HG03280 (cell line): ENCODE results near the gene SNPH.

ENCODE experiments used
- ATAC-seq: cut with Tn5 transposase; IDR thresholded peaks from one replicate; pipeline ENCODE4 v1.9.1; 2021; ENCODE audit warnings: mild to moderate bottlenecking, moderate library complexity; ENCODE audit not compliant: unreplicated experiment

The SNPH gene

GRCh38 chr20:1286267-1287024 lies 20.4 kb downstream of the SNPH start:
- ATAC-seq, result no peak

GRCh38 chr20:1287306-1287705 lies 21.2 kb downstream of the SNPH start:
- ATAC-seq, result no peak

DNA sequence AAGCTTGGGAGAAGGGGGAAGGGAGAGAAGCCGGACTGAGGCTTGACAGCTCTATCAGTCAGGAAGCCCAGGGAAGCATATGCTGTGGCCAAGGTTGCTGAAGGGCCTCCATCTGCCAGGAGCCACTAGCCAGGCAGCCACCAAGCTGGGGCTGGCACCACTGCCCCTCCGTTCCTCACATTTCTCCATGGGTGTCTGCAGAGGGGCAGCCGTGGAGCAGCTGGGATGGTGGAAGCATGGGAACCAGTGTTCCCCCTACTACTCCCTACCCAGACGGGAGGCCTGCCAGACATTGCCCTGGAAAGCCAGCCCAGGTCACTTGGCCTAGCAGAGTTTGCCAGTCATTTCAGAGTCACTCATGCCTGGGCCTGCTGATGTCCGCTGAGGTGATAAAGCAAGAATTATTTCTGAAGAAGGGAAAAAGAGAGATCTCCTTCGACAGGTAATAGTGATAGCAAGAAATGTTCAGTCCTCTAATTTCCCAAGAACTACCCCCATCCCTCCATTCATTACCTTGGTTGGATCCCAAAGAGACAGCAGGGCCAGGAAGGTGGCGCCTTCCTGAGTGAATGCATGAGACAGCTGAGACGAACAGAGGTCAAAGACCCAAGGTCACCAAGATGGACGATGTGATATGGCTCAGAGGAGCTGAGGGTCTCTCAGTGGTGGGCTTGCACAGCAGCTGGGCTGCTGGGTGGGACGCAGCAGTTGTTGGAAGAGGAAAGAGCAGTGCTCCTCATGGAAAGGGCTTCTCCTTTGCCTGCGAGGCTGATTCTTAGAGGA lies 21.9 kb downstream of the SNPH start:
- no peak for ATAC-seq

- ATAC-seq, result no peak
Observed at GRCh38 chr20:1291191-1291741, 25.2 kb downstream of the SNPH start.

DNA sequence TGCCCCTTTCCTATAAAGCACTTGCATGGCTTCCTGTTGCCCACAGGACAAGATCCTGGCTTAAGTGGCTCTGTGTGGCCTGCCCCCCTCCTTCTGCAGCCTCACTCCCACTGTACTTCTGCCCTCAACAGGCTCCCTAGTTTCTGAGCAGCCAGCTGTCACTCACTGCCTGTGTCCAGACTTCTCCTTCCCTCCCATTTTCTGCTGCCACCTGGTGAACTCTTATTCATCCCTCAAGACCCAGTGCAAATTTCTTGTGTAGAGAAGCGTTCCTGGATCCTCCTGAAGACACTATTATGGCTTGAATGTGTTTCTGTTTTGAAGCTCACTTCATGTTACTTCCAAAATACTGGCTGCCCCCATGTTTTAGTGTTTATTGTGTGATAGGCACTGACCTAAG lies 26.5 kb downstream of the SNPH start:
- ATAC-seq, result no peak

GRCh38 chr20:1293641-1294379 lies 27.7 kb downstream of the SNPH start:
- no peak for ATAC-seq

DNA sequence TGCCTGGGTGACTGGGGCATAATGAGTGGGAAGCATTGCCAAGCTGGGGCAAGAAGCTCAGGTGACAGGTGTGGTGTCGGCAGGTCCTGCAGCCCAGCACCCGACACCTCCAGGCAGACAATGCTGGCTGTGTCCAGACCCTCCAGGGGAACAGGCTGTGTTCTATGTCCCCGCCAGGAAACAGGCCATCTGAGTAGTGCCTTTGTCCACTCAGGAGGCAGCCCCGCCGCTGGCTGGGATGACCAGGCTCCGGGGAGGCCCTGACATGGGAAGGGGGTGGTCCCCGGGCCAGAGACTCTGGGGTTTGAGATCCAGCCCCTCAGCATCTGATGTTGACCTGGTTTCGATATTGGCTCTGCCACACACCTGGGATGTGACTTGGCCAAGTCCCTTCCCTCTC lies 28.4 kb downstream of the SNPH start:
- no peak for ATAC-seq

DNA sequence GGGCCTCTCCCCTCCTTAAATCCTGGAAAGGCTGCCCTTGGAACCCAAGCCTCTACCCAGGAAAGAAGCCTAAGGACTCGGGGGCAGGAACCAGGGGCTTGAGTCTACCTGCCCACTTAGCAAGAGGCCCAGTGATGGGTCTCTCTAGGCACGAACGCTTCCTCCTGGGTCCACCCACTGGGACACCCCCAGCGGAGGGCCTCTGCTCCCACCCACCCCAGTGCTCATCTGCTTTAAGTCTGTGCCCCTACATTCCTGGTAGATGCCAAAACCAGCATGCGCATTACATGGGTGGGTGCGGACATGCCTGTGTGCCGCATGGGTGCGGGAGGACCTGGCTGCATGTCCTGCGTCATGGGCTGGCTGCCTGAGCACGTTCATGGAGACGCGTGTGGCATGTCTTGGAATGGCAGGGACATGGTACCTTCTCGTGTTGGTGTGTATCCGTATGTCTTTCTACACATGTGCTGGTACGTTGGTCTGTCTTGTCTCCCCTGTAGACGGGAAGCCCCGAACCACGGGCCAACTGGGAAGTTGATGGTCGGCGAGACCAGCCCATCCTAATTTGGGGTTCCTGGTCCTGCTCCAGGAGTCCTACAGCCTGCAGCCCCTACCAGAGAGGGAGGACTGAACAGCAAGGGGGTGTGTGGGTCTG lies 29.3 kb downstream of the SNPH start:
- no peak for ATAC-seq

GRCh38 chr20:1296117-1296610 lies 30.1 kb downstream of the SNPH start:
- ATAC-seq, result no peak

DNA sequence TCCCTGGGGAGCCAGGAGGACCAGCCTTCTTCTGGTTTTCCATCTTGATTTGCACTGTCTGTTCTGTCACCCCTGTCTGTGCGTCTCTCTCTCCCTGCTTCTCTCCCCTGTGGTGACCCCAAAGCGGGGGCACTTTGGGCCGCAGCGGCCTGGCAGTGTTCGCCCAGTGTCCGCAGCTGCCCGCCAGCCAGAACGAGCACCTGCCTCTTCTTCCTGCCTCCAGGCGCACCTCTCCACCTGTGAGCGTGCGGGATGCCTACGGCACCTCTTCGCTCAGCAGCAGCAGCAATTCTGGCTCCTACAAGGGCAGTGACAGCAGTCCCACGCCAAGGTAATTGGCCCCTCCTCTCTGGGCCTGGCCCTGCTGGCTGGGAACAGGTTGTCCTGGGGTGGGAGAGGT lies 30.8 kb downstream of the SNPH start:
- ATAC-seq, result no peak

DNA sequence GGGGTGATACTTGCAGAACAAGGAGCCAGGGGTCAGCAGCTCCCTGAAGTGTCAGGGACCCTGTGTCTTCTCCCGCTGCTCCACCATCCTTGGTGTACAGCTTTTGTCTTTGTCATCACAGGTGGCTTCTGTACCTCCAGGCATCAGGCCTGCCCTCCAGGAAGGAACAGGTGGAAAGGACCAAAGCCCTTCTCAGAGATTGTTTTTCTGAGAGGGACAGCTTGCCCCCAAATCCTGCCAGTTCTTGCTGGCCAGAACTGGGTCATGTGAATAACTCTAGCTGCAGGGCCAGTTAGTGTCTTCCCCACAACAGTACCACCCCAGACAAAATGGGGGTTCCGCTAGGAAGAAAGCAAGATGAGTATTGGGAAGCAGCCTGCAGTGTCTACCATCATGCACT lies 31.4 kb downstream of the SNPH start:
- no peak for ATAC-seq

DNA sequence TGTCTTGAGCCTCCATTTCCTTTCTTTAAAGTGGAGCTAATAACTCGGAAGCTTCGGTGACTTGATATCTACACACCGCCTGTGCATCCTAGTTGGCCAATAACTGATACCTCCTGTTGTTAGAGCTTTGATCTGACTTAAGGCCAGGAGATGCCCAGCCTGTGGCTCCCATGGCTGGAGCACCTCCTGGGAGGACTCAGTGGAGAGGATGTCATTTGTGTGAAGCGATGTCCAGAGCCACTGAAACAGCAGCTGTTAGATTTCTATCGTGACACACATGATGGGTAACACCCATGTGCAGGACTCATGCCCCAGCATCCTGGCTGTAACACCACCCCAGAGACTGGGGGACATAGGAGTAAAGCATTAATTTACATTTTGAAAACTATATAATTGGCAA lies 32.1 kb downstream of the SNPH start:
- no peak for ATAC-seq

DNA sequence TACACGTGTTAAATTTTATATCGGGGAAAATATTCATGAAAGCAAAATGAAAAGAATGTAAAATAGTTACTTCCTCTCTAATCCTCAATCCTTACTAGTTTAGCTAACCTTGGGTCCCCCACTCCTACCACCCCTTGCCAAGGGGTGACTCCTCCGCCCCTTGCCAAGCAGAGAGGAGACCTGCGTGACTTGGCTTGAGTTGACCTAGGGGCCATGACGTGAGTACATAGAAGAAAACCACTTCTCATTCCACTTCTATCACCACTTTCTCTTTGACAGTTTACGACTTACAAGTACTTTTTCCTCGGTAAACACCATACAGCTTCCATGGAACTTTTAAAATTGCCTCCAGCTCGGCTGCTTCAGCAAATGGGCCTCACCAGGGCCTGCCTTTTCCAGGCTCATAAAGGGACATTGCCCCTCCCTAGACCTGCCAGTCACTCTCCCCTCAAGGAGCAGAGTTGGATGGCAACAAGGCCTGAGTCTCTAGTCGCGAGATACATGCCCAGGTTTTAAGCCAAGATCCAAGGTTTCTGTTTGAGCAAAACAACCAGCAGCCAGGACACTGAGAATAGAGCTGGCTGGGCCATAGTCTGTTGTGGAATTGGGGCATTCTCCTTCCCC lies 32.9 kb downstream of the SNPH start:
- no peak for ATAC-seq

DNA sequence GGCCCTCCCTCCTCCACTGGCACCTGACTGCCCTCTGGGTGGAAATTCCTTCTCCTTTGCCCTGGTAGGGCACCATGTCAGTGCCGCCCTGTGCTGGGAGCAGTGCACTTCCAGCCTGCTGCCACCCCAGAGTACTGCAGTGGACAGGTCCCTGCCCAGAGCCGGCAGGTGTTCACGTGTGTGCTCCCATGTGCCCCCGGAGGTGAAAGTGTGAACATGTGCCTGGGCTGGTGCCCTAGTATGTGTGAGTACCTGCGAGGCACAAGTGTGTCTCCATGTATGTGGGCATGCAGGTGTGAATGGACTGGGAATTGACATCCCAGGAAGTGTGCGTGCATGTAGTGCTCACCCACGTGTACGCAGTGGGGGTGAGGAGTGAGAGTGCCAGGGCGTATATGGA lies 33.4 kb downstream of the SNPH start:
- no peak for ATAC-seq

- ATAC-seq, result no peak
Observed at GRCh38 chr20:1300083-1300840, 34.2 kb downstream of the SNPH start.

- no peak for ATAC-seq
Observed at GRCh38 chr20:1301031-1301529, 35.0 kb downstream of the SNPH start.

- ATAC-seq, result no peak
Observed at GRCh38 chr20:1302685-1303541, 36.8 kb downstream of the SNPH start.

DNA sequence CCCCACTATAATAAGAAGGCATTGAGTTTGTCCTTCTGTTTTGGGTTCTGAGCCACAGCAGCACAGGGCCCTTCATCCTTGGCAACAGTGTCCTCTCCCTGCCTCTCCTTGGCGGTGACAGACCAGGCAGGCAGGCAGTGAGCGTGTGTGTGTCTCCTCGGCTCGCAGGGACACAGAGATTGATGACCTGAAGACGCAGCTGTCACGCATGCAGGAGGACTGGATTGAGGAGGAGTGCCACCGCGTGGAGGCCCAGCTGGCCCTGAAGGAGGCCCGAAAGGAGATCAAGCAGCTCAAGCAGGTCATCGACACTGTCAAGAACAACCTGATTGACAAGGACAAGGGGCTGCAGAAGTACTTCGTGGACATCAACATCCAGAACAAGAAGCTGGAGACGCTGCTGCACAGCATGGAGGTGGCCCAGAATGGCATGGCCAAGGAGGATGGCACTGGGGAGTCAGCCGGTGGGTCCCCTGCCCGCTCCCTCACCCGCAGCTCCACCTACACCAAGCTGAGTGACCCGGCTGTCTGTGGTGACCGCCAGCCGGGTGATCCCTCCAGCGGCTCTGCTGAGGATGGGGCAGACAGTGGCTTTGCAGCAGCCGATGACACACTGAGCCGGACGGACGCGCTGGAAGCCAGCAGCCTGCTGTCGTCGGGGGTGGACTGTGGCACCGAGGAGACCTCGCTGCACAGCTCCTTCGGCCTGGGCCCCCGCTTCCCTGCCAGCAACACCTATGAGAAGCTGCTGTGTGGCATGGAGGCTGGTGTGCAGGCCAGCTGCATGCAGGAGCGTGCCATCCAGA lies 38.8 kb downstream of the SNPH start:
- ATAC-seq, result no peak
